K562 (cell line): ENCODE measurements around the gene MMRN2. TPM values are rescaled to one million over a fixed set of nuclear protein-coding genes. Genes with fewer than 3 reads are reported as not detected.

Experiments
- ATAC-seq: fragments of 200-7000 bp; cut with Tn5 transposase; 3 replicates; pipeline ENCODE4 v1.9.1; 2020; ENCODE audit warnings: moderate library complexity
- BruUV-seq: library from RNA; stranded (reverse); fragments of 400-500 nt; replicated peaks from 2 replicates; lab custom pipeline; 2021; lab: Mats Ljungman, UMichigan
- CTCF ChIA-PET: fragments of 300-600 bp; formaldehyde crosslinking; extraction: SDS; loops from one replicate; lab custom pipeline; 2021; ENCODE audit warnings: low intra/inter-chr PET ratio; lab: Yijun Ruan, JAX
- POLR2A ChIA-PET: fragments of 300-600, 350-650 bp; sonication (Branson Sonifier 250); formaldehyde crosslinking; extraction: SDS; loops from one replicate; lab custom pipeline; 2021; ENCODE audit warnings: antibody characterized with exemption, inconsistent platforms; lab: Yijun Ruan, JAX
- DNase-seq, 4 experiments: peaks; one replicate each; pipeline versions ENCODE4 v3.0.0 to v3.0.0-alpha.2; 2011 to 2018; ENCODE audit warnings: low spot score in 3 of 4, mixed read lengths in 3 of 4; ENCODE audit errors: extremely low read depth in 1 of 4
- FAIRE-seq: peaks from 2 replicates; lab custom pipeline; 2011; peaks lifted over from hg19 to GRCh38; lab: Jason Lieb, UNC
- H2AFZ ChIP-seq: 2 replicates; pipeline ENCODE4 v1.6.0; 2011; ENCODE audit warnings: low read depth, low read length, control low read depth, inconsistent platforms
- H3K27ac ChIP-seq: fragments of 200-600 bp; 3 replicates; pipeline ENCODE4 v1.8.0; 2011; ENCODE audit warnings: low read depth, mild to moderate bottlenecking, control low read depth, inconsistent platforms, low read length, moderate library complexity, mixed read lengths; ENCODE audit errors: extremely low read depth
- H3K27me3 ChIP-seq, 2 experiments: fragments of 300-600 bp in 1 of 2; 2 replicates in 1 of 2; 3 replicates in 1 of 2; pipeline versions ENCODE4 v1.6.0 to v1.8.0; 2011; ENCODE audit warnings: inconsistent platforms in 2 of 2, low read length in 2 of 2, mild to moderate bottlenecking in 1 of 2, mixed read lengths in 1 of 2, moderate library complexity in 1 of 2; ENCODE audit not compliant: control insufficient read depth in 2 of 2, insufficient read depth in 2 of 2
- H3K36me3 ChIP-seq: fragments of 300-600 bp; 3 replicates; pipeline ENCODE4 v1.8.0; 2011; ENCODE audit warnings: mild to moderate bottlenecking, low read length, inconsistent platforms; ENCODE audit not compliant: control insufficient read depth, insufficient read depth
- H3K4me1 ChIP-seq, 2 experiments: fragments of 200-600 bp in 1 of 2; replicated peaks in 1 of 2; 2 replicates in 1 of 2; 3 replicates in 1 of 2; pipeline versions ENCODE4 v1.5.1 to v1.8.0; 2011; ENCODE audit warnings: inconsistent platforms in 2 of 2, low read length in 2 of 2, mild to moderate bottlenecking in 1 of 2, mixed read lengths in 1 of 2, moderate library complexity in 1 of 2; ENCODE audit not compliant: control insufficient read depth in 2 of 2, insufficient read depth in 2 of 2
- H3K4me2 ChIP-seq: 2 replicates; pipeline ENCODE4 v1.6.1; 2011; ENCODE audit warnings: low read length, control low read depth, inconsistent platforms, mixed read lengths; ENCODE audit not compliant: insufficient read depth
- H3K4me3 ChIP-seq: fragments of 200-600 bp; sonication (generic), shearing (Covaris generic); 2 replicates; pipeline ENCODE4 v1.5.1; 2016; ENCODE audit warnings: control low read depth, inconsistent platforms
- H3K79me2 ChIP-seq: fragments of 200-600 bp; 3 replicates; pipeline ENCODE4 v1.8.0; 2011; ENCODE audit warnings: low read length, inconsistent platforms; ENCODE audit not compliant: control insufficient read depth, insufficient read depth
- H3K9ac ChIP-seq, 2 experiments: 2 replicates each; pipeline versions ENCODE4 v1.6.0 to v1.6.1; 2011; ENCODE audit warnings: low read depth in 2 of 2, low read length in 2 of 2, control low read depth in 1 of 2, inconsistent platforms in 1 of 2, mild to moderate bottlenecking in 1 of 2, mixed read lengths in 1 of 2; ENCODE audit not compliant: insufficient read depth in 1 of 2
- H3K9me1 ChIP-seq: one replicate; pipeline ENCODE4 v1.6.0; 2011; ENCODE audit warnings: inconsistent platforms, mild to moderate bottlenecking, low read length, moderate library complexity; ENCODE audit not compliant: control insufficient read depth, insufficient read depth
- H3K9me3 ChIP-seq: replicated peaks from 2 replicates; pipeline ENCODE4 v1.5.1; 2011; ENCODE audit warnings: low read depth, low read length, inconsistent platforms; ENCODE audit not compliant: control insufficient read depth, insufficient read depth
- H4K20me1 ChIP-seq: replicated peaks from 2 replicates; pipeline ENCODE4 v1.6.1; 2011; ENCODE audit warnings: low read length, inconsistent platforms, mixed read lengths; ENCODE audit not compliant: control insufficient read depth, insufficient read depth
- ARID1B ChIP-seq: fragments of 450-650 bp; IDR thresholded peaks from 2 replicates; pipeline ENCODE4 v1.6.1; 2016; ENCODE audit warnings: antibody characterized with exemption, mild to moderate bottlenecking, inconsistent platforms
- ATF7 ChIP-seq: fragments of 450-650 bp; IDR thresholded peaks from 2 replicates; pipeline ENCODE4 v1.7.1; 2014; ENCODE audit warnings: mild to moderate bottlenecking, moderate library complexity
- BCOR ChIP-seq: fragments of 450-650 bp; IDR thresholded peaks from 2 replicates; pipeline ENCODE4 v1.6.1; 2016
- HMG20A ChIP-seq: fragments of 450-650 bp; formaldehyde crosslinking; conservative IDR thresholded peaks from 2 replicates; pipeline ENCODE4 v1.4.0; 2020; ENCODE audit warnings: mild to moderate bottlenecking, mixed read lengths
- KDM1A ChIP-seq, 2 experiments: fragments of 450-650 bp; IDR thresholded peaks; 2 replicates each; pipeline ENCODE4 v1.6.1; 2016; ENCODE audit warnings: mild to moderate bottlenecking in 2 of 2
- RBM14 ChIP-seq: fragments of 200-400 bp; formaldehyde crosslinking; IDR thresholded peaks from 2 replicates; pipeline ENCODE4 v1.6.1; 2018; ENCODE audit warnings: low read depth, mild to moderate bottlenecking, low read length, moderate library complexity, borderline replicate concordance; ENCODE audit not compliant: insufficient read depth
- SRSF1 ChIP-seq: fragments of 200-400 bp; formaldehyde crosslinking; IDR thresholded peaks from 2 replicates; pipeline ENCODE4 v1.6.1; 2017; ENCODE audit warnings: mild to moderate bottlenecking, low read depth, low read length, moderate library complexity
- ZBTB7A ChIP-seq: IDR thresholded peaks from 2 replicates; pipeline ENCODE4 v1.6.1; 2011; ENCODE audit warnings: low read depth, mild to moderate bottlenecking, low read length, moderate library complexity, borderline replicate concordance; ENCODE audit not compliant: control insufficient read depth
- WGBS: fragments of 100-300 bp; shearing (Covaris generic); methylation state at CpG from one replicate; pipeline ENCODE4 v1.1.6; 2016; ENCODE audit warnings: low coverage, mixed read lengths; ENCODE audit not compliant: insufficient coverage; ENCODE audit errors: missing lambda C conversion rate; 5-methylcytosine and 5-hydroxymethylcytosine counted together
- in situ Hi-C: fragments of 300-500 bp; cut with MboI; formaldehyde crosslinking; loops from 4 replicates; pipeline ENCODE4 v1.15.0; 2018; ENCODE audit warnings: inconsistent platforms, mixed read lengths
- intact Hi-C: fragments of 100-400 bp; cut with micrococcal nuclease; formaldehyde crosslinking; loops from 2 replicates; pipeline ENCODE4 v1.14.2; 2022
- polyA plus RNA-seq, 8 experiments: library from polyadenylated mRNA; depleted of rRNA in 4 of 8; stranded (reverse) in 5 of 8; unstranded in 3 of 8; fragments of >200 nt; fragmentation: Nextera tagmentation in 2 of 8; fragmentation: Illumina TruSeq in 1 of 8; extraction: Ambion mirVana in 2 of 8; extraction: Trizol in 1 of 8; gene quantifications; 2 replicates each; pipeline versions ENCODE4 v1.2.1 to v1.2.3, GENCODE V29; 2011 to 2014; ENCODE audit warnings: inconsistent platforms in 1 of 8, missing spikeins in 1 of 8
- total RNA-seq, 7 experiments: library from RNA; depleted of rRNA in 6 of 7; stranded (reverse); fragments of >200 nt in 6 of 7; fragmentation: Illumina TruSeq in 2 of 7; extraction: Trizol in 2 of 7; gene quantifications; 2 replicates each; pipeline versions ENCODE4 v1.2.1 to v1.2.3, GENCODE V29; 2011 to 2021; ENCODE audit warnings: low replicate concordance in 1 of 7
- TF ChIP-seq, protein P1 (sequence below): fragments of 250-450 bp; sonication (Bioruptor Pico); IDR thresholded peaks from 2 replicates; pipeline ENCODE4 v1.5.0; 2021
- TF ChIP-seq, protein P2 (sequence below): IDR thresholded peaks from 2 replicates; pipeline ENCODE4 v1.6.1; 2011; ENCODE audit warnings: borderline replicate concordance, low read depth, mild to moderate bottlenecking, moderate library complexity, low read length; ENCODE audit not compliant: insufficient read depth, poor library complexity, severe bottlenecking

Gene MMRN2
- total and polyA plus RNA-seq, 9 of the 15 experiments (the other 6 are each of a cell fraction or from before 2014, with no cell fraction given): 0.07 to 2.0 (median 1.2) TPM

DNA sequence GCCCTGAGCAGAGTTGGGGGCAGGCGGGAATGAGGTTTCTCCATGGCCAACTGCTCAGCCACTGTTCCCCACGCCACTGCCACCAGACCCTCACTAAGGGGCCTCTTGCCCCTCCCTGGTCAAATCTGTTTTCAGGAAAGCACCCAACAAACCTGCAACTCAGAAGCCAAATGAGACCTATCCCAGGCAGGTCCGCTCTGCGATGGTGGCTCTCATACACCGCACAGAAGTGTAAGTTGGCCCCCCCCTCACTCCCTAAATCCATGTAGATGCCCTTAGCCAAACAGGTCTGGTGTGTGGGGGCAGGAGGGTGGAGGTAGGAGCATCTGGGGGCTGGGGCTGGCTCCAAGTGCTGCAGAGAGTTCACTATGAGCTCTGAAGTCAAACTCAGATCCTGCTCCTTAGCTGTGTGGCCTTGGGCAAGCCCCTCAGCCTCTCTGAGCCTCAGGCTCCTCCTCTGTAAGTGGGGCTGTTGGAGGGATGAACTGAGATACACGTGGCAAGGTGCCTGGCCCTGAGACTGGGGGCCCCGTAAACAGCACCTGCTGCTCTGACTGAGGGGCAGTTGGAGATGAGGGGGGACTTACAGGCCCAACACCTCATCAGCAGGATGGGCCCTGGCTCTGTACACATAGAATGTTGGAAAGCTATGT lies 1.1 kb downstream of the MMRN2 start:
- peak overlapping the region in 1 of 2 experiments; percentile 90; a peak in 1 of 4 replicates for H3K9ac ChIP-seq
- ATAC-seq (no peak), FAIRE-seq (no peak), DNase-seq (no peak)
- ChIA-PET CTCF (no interaction called here), POLR2A (interaction anchor here (1.2 kb wide), 1 partner anchor 21 kb away, joined by 3 read pairs; no protein-coding TSS in a partner anchor)
- H4K20me1 ChIP-seq: no peaks in the 10 kb centered on the region
- H3K4me2 ChIP-seq: no peak overlapping the region
- peaks cover 68 to 74% of the 10 kb centered on the region in 2 experiments for H3K4me1 ChIP-seq
- H3K27ac ChIP-seq: no peak overlapping the region
- peaks cover 17% of the 10 kb centered on the region; the same call in 2 of the 3 replicates for H3K79me2 ChIP-seq
- H3K9me3 ChIP-seq: 0 out of 2 replicates have a peak, but pooled peaks cover 3% of the 10 kb centered on the region
- H2AFZ ChIP-seq: no peak overlapping the region
- BruUV-seq: no TSS peak
- WGBS: 72% methylated on average over 6 of the region's 7 CpGs
- H3K4me3 ChIP-seq: no peak overlapping the region
- no peaks in the 10 kb centered on the region; the same call in 2 of the 3 replicates for H3K36me3 ChIP-seq
- in situ Hi-C loops (no loop called here), intact Hi-C loops (no loop called here)
- H3K9me1 ChIP-seq: no peaks in the 10 kb centered on the region
- H3K27me3 ChIP-seq: no peaks in the 10 kb centered on the region
- no peak for TF ChIP-seq ATF7
- TF ChIP-seq ARID1B: no peak
- TF ChIP-seq KDM1A (IDR thresholded peaks at IDR 0.05): peak in 1 of 2 experiments; percentile 22; a peak in 1 of 4 replicates
- TF ChIP-seq HMG20A: no peak
- no peak for TF ChIP-seq SRSF1
- TF ChIP-seq BCOR: peak; percentile 52
- TF ChIP-seq, protein P1, sequence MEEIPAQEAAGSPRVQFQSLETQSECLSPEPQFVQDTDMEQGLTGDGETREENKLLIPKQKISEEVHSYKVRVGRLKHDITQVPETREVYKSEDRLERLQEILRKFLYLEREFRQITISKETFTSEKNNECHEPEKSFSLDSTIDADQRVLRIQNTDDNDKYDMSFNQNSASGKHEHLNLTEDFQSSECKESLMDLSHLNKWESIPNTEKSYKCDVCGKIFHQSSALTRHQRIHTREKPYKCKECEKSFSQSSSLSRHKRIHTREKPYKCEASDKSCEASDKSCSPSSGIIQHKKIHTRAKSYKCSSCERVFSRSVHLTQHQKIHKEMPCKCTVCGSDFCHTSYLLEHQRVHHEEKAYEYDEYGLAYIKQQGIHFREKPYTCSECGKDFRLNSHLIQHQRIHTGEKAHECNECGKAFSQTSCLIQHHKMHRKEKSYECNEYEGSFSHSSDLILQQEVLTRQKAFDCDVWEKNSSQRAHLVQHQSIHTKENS (CRISPR knock-in tag): no peak
- TF ChIP-seq, protein P2, sequence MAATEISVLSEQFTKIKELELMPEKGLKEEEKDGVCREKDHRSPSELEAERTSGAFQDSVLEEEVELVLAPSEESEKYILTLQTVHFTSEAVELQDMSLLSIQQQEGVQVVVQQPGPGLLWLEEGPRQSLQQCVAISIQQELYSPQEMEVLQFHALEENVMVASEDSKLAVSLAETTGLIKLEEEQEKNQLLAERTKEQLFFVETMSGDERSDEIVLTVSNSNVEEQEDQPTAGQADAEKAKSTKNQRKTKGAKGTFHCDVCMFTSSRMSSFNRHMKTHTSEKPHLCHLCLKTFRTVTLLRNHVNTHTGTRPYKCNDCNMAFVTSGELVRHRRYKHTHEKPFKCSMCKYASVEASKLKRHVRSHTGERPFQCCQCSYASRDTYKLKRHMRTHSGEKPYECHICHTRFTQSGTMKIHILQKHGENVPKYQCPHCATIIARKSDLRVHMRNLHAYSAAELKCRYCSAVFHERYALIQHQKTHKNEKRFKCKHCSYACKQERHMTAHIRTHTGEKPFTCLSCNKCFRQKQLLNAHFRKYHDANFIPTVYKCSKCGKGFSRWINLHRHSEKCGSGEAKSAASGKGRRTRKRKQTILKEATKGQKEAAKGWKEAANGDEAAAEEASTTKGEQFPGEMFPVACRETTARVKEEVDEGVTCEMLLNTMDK: no peak
- TF ChIP-seq ZBTB7A: no peak
- no peak for TF ChIP-seq RBM14
